ENCODE data around the gene TMEM86B. TPM values are rescaled to one million over a fixed set of nuclear protein-coding genes. Genes with fewer than 3 reads are reported as not detected.

TMEM86B gene
- total RNA-seq, 4 donors from 2014 or later: 2.0 to 40.8 (median 4.4) TPM

DNA sequence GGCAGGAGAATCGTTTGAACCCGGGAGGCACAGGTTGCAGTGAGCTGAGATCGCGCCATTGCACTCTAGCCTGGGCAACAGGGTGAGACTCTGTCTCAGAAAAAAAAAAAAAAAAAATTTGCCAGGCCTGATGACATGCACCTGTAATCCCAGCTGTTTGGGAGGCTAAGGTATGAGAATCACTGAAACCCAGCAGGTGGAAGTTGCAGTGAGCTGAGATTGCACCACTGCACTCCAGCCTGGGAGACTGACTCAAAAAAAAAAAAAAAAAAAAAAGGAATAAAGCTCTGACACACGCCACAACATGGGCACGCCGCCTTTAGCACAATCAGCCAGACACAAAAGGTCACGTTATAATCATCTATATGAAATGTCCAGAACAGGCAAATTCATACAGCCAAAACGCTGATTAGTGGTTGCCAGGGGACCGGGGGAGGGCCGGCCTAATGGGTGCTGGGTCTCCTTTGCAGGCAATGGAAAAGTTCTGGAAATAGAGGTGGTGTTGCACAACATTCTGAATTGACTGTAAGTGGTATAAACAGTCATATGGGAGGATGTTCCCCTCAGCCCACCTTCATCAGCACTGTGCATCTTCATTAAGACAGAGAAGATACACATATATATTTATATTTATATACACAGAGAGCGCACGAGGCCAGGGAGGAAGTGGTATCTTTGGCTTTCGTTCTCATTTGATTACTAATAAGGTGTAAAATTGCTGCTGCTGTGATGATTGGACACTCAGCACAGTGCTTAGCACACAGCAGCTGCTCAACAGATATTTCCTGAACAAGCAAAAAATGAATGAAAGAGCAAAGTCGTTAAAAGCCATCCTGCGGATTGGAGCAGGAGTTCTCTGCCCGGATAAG lies 47.5 kb upstream of the TMEM86B start:
- Histone ChIP-seq H3K36me3 (peaks cover 0 to 14% (median 2%) of the 10 kb centered on the region in 4 donors), H3K4me3 (no peak overlapping the region), H3K27ac (peak overlapping the region in 2 of 4 donors; percentile 38 to 44), H3K9me3 (no peaks in the 10 kb centered on the region), H3K4me1 (peaks cover 12 to 25% (median 15%) of the 10 kb centered on the region in 4 donors), H3K27me3 (no peaks in the 10 kb centered on the region)
- TF ChIP-seq POLR2A (IDR thresholded peaks at IDR 0.05) (no peak), POLR2AphosphoS5 (IDR thresholded peaks at IDR 0.05) (no peak), EP300 (IDR thresholded peaks at IDR 0.05; ENCODE audit: low read depth) (no peak)
- TF ChIP-seq, protein P1, sequence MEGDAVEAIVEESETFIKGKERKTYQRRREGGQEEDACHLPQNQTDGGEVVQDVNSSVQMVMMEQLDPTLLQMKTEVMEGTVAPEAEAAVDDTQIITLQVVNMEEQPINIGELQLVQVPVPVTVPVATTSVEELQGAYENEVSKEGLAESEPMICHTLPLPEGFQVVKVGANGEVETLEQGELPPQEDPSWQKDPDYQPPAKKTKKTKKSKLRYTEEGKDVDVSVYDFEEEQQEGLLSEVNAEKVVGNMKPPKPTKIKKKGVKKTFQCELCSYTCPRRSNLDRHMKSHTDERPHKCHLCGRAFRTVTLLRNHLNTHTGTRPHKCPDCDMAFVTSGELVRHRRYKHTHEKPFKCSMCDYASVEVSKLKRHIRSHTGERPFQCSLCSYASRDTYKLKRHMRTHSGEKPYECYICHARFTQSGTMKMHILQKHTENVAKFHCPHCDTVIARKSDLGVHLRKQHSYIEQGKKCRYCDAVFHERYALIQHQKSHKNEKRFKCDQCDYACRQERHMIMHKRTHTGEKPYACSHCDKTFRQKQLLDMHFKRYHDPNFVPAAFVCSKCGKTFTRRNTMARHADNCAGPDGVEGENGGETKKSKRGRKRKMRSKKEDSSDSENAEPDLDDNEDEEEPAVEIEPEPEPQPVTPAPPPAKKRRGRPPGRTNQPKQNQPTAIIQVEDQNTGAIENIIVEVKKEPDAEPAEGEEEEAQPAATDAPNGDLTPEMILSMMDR (IDR thresholded peaks at IDR 0.05): no peak
- intact Hi-C loops (cut with DNase I; ENCODE audit: low total_unique reads) (no loop called here), in situ Hi-C loops (cut with MboI; ENCODE audit: low pct_ligation_motif_present in 1 of 4, low pct_unique_long_range_greater_than_20kb in 1 of 4, low sequenced_read_pairs in 3 of 4) (loop anchor here in 3 of 4 donors (25.0 kb wide), 2 partner anchors 111 to 136 kb away; partner anchors contain the start of genes UBE2S (in 2 of the 3), RPL28 (in 1 of the 3), TMEM190 (in 1 of the 3) and TMEM238 (in 1 of the 3))
- WGBS, 2 donors (ENCODE audit: low coverage in 1 of 2): 74% methylated on average over 11 to 17 of the region's 17 CpGs
- no peak for DNase-seq

DNA sequence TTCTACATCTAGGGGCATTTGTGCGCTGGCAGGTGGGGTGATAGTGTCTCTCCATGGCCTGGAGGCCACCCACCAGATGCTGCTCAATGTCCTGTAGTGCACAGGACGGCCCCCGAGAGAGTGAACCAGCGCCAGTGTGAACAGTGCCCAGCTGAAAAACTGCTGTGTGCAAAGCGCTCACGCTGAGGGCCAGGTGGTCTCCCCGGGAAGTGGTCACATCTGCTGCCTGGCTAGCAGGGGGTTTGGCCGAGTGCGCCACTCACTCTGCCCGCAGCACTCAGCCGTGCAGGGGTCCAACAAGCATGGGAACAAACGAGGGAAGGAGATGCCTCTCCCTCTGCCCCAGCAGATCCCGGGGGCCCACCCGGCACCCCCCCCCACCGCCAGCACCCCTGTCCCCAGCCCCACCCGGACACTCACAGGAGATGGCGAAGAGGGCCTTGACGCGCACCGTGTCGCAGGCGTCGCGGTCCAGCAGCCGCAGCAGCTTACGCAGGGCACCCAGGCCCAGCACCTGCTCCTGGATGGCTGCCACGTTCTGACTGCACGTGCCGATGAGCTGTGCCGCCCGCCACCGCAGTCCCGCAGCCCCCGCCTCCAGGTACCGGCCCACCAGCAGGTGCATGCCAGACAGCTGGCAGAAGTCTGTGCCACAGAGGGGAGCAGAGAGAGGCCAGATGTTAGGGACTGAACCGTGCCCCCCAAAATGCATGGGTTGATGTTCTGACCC lies 45.6 kb upstream of the TMEM86B start:
- DNase-seq: no peak
- intact Hi-C loops (cut with DNase I; ENCODE audit: low total_unique reads): loop anchor here (5.0 kb wide), 1 partner anchor 1152 kb away; no protein-coding TSS in a partner anchor
- no peaks in the 10 kb centered on the region for H3K27me3 ChIP-seq
- TF ChIP-seq POLR2AphosphoS5 (IDR thresholded peaks at IDR 0.05): no peak
- TF ChIP-seq, protein P1 (IDR thresholded peaks at IDR 0.05): no peak
- TF ChIP-seq POLR2A (IDR thresholded peaks at IDR 0.05): no peak
- TF ChIP-seq EP300 (IDR thresholded peaks at IDR 0.05; ENCODE audit: low read depth): no peak
- H3K36me3 ChIP-seq: peaks cover 0 to 14% (median 2%) of the 10 kb centered on the region in 4 donors
- no peak overlapping the region for H3K27ac ChIP-seq
- peaks cover 2 to 14% (median 3%) of the 10 kb centered on the region in 4 donors for H3K4me1 ChIP-seq
- WGBS, 2 donors (ENCODE audit: low coverage in 1 of 2): 90 to 100% methylated on average over 2 to 27 of the region's 36 CpGs
- no peaks in the 10 kb centered on the region for H3K9me3 ChIP-seq
- no peak overlapping the region for H3K4me3 ChIP-seq
- in situ Hi-C loops (cut with MboI; ENCODE audit: low pct_ligation_motif_present in 1 of 4, low pct_unique_long_range_greater_than_20kb in 1 of 4, low sequenced_read_pairs in 3 of 4): no loop called here

DNA sequence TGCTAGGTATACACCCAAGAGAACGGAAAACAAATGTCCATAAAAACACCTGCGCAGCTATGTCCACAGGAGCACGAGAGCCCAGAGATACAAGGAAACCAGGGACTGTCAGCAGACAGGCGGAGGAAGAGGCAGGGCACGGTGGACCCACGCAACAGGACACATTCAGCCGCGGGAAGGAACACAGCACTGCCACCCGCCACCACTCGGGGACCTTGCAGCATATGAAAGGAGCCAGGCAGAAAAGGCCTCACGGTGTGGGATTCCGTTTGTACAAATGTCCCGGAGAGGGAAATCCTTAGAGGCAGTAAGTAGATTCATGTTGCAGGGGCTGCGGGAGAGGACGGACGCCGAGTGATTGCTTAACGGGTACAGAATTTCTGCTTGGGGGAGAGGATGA lies 43.6 kb upstream of the TMEM86B start:
- no peaks in the 10 kb centered on the region for H3K27me3 ChIP-seq
- TF ChIP-seq EP300 (IDR thresholded peaks at IDR 0.05; ENCODE audit: low read depth): no peak
- H3K9me3 ChIP-seq: no peaks in the 10 kb centered on the region
- H3K4me3 ChIP-seq: no peak overlapping the region
- no peak for DNase-seq
- in situ Hi-C loops (cut with MboI; ENCODE audit: low pct_ligation_motif_present in 1 of 4, low pct_unique_long_range_greater_than_20kb in 1 of 4, low sequenced_read_pairs in 3 of 4): no loop called here
- H3K36me3 ChIP-seq: peaks cover 0 to 14% (median 2%) of the 10 kb centered on the region in 4 donors
- intact Hi-C loops (cut with DNase I; ENCODE audit: low total_unique reads): loop anchor here (5.0 kb wide), 1 partner anchor 1150 kb away; no protein-coding TSS in a partner anchor
- WGBS, 2 donors (ENCODE audit: low coverage in 1 of 2): 94 to 100% methylated on average over 1 to 18 of the region's 18 CpGs
- no peak overlapping the region for H3K27ac ChIP-seq
- peaks cover 0 to 7% (median 0%) of the 10 kb centered on the region in 4 donors for H3K4me1 ChIP-seq

DNA sequence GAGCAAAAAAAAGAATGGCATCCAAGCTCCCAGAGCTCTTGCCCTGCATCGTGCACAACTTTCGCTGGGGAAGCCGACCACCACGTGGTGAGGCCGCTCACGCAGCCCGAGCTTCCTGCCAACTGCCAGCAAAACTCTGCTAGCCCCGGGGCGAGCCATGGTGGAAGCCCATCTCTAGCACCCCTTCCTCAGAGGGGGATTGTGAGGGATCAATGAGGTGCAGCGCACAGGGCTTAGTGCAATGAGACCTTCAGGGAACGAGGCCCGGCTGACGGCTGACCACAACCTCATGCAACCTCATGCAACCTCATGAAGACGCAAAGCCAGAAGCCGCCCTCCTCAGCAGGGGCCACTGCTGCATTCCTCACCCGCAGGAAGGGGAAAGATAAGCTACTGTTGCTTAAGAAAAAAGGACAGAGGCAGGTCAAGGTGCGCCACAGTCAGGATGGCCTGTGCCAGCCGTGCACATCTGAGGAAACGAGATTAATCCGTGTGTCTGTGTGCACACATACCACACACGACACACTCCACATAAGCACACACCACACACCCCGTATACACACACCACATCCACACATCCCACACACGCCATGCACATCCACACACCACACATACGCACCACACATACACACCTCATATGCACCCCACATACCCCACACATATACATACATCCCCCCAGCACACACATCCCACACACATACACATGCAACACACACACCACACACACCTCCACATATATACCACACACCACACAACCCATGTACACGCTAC lies 41.8 kb upstream of the TMEM86B start:
- Histone ChIP-seq H3K27me3 (no peaks in the 10 kb centered on the region), H3K9me3 (no peaks in the 10 kb centered on the region), H3K27ac (no peak overlapping the region), H3K4me1 (no peaks in the 10 kb centered on the region), H3K36me3 (peaks cover 0 to 14% (median 2%) of the 10 kb centered on the region in 4 donors), H3K4me3 (no peak overlapping the region)
- WGBS, 2 donors (ENCODE audit: low coverage in 1 of 2): 93 to 94% methylated on average over 3 to 25 of the region's 25 CpGs
- in situ Hi-C loops (cut with MboI; ENCODE audit: low pct_ligation_motif_present in 1 of 4, low pct_unique_long_range_greater_than_20kb in 1 of 4, low sequenced_read_pairs in 3 of 4): no loop called here
- intact Hi-C loops (cut with DNase I; ENCODE audit: low total_unique reads): loop anchor here (5.0 kb wide), 1 partner anchor 1148 kb away; no protein-coding TSS in a partner anchor
- DNase-seq: no peak
- no peak for TF ChIP-seq POLR2A (IDR thresholded peaks at IDR 0.05)

Measured in transverse colon (tissue), 4 donors.